ENCODE results near the gene CYSRT1.
A peak's percentile ranks its signal among the peaks of the same experiment; 100 is the strongest.

CYSRT1 gene

DNA sequence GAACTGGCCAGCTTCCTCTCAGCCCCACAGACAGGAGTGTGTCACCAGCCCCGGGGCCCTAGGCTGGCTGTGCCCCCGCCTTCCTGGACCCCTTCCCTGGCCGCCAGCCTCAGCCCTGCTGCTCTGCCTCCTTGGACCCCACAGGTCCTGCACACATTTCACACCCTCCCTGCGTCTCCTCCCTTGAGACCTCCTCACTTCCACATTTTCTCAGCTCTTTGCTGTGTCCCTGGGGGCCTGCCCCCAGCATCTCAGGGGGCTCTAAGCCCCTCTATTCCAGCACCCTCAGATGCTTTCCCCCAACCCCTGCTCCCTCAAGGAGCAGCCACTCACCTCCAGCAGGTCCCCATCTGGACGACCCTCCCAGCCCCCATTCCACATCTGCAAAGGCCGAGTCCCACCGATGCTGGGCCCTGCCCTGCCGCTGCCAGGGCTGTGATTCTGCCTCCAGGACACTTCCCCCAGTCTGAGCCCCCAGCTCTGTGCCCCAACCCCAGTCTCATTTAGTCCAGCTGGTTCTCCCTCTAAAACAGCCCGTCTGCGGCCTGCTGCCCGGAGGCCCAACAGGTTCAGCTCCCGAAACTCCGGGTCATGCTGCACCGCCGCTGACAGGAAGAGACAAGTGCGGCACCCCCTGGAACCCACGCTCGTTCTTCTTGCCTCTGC is 9.9 kb downstream of the CYSRT1 start:
- TF ChIP-seq, protein P1, sequence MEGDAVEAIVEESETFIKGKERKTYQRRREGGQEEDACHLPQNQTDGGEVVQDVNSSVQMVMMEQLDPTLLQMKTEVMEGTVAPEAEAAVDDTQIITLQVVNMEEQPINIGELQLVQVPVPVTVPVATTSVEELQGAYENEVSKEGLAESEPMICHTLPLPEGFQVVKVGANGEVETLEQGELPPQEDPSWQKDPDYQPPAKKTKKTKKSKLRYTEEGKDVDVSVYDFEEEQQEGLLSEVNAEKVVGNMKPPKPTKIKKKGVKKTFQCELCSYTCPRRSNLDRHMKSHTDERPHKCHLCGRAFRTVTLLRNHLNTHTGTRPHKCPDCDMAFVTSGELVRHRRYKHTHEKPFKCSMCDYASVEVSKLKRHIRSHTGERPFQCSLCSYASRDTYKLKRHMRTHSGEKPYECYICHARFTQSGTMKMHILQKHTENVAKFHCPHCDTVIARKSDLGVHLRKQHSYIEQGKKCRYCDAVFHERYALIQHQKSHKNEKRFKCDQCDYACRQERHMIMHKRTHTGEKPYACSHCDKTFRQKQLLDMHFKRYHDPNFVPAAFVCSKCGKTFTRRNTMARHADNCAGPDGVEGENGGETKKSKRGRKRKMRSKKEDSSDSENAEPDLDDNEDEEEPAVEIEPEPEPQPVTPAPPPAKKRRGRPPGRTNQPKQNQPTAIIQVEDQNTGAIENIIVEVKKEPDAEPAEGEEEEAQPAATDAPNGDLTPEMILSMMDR (IDR thresholded peaks at IDR 0.05; ENCODE audit: poor library complexity, severe bottlenecking), result no peak
- no peak for DNase-seq (ENCODE audit: low spot score)

DNA sequence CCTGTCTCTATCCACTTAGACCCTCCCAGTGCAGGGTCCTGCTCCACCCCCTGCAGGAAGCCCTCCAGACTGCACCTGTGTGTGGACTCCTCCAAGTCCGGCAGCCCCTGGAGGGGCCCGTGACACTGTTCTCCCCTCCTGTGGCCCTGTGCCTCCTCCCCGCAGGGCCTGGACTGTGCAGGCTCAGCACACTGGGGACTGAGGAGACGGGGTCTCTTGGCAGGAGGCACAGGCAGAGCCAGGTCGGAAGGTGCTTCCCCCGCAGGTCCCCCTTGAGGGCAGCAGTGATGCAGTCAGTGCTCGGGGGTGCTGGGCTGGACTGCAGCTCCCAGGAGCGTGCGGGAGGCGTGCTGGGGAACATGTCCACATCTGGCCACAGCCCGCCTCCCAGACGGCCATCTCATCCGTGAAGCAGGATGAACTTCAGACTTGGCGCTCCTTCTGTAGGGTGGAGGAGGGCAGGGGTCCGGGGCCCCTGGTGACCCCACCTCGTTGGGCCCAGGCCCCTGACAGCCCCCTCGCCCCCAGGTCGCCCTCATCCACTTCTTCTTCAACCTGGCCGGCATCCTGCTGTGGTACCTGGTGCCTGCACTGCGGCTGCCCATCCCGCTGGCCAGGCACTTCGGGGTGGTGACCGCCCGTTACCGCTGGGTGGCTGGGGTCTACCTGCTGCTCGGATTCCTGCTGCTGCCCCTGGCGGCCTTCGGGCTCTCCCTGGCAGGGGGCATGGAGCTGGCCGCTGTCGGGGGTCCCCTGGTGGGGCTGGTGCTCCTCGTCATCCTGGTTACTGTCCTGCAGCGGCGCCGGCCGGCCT is 10.7 kb downstream of the CYSRT1 start:
- peaks cover 4% of the 10 kb centered on the region for H3K27me3 ChIP-seq (ENCODE audit: insufficient read depth, poor library complexity, severe bottlenecking)
- no peaks in the 10 kb centered on the region for H3K9me3 ChIP-seq (ENCODE audit: severe bottlenecking)
- no peaks in the 10 kb centered on the region for H3K36me3 ChIP-seq (ENCODE audit: low read depth)
- TF ChIP-seq, protein P1 (IDR thresholded peaks at IDR 0.05; ENCODE audit: poor library complexity, severe bottlenecking), result no peak
- no peak for ATAC-seq (ENCODE audit: low read depth)
- no peak overlapping the region for H3K27ac ChIP-seq (ENCODE audit: poor library complexity, severe bottlenecking)
- DNase-seq (ENCODE audit: low spot score), result no peak
- no peaks in the 10 kb centered on the region for H3K4me1 ChIP-seq (ENCODE audit: insufficient read depth, poor library complexity, severe bottlenecking)
- H3K4me3 ChIP-seq (ENCODE audit: severe bottlenecking), result no peak overlapping the region

More for the DNA sequence above, 9.9 kb downstream of the CYSRT1 start:
- Histone ChIP-seq H3K27ac (ENCODE audit: poor library complexity, severe bottlenecking) (no peak overlapping the region), H3K9me3 (ENCODE audit: severe bottlenecking) (no peaks in the 10 kb centered on the region), H3K27me3 (ENCODE audit: insufficient read depth, poor library complexity, severe bottlenecking) (peaks cover 4% of the 10 kb centered on the region), H3K4me1 (ENCODE audit: insufficient read depth, poor library complexity, severe bottlenecking) (no peaks in the 10 kb centered on the region), H3K36me3 (ENCODE audit: low read depth) (no peaks in the 10 kb centered on the region), H3K4me3 (ENCODE audit: severe bottlenecking) (no peak overlapping the region)
- no peak for ATAC-seq (ENCODE audit: low read depth)

DNA sequence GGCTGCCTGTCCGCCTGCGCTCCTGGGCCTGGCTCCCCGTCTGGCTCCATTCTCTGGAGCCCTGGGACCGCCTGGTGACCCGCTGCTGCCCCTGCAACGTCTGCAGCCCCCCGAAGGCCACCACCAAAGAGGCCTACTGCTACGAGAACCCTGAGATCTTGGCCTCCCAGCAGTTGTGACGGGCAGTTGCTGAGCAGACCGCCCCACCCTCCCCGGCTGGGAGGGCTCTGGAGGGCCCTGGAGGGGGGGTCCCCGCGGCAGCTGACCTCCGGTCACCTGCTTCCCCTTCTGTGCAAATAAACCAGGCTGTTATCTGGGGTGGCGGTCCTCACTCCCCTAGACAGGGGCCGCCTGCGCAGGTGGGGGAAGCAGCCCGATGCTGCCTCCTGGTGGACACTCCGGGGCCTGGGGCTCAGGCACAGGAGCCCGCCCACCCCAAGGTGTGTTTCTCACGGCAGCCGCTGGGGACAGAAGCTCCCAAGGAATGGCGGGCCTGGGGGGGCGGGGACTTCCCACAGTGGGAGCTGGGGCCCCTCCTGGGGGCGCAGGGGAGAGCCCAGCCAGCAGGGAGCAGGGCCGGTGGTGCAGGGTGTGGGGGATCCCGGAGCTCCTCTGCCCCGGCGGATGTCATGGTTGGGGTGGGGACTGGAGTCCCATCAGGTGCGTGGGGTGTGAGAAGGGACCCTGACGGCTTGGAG is 11.4 kb downstream of the CYSRT1 start:
- H3K27ac ChIP-seq (ENCODE audit: poor library complexity, severe bottlenecking), result no peak overlapping the region
- DNase-seq (ENCODE audit: low spot score) (no peak), ATAC-seq (ENCODE audit: low read depth) (peak; percentile 37)
- peaks cover 4% of the 10 kb centered on the region for H3K27me3 ChIP-seq (ENCODE audit: insufficient read depth, poor library complexity, severe bottlenecking)
- no peak overlapping the region for H3K4me3 ChIP-seq (ENCODE audit: severe bottlenecking)
- TF ChIP-seq, protein P1 (IDR thresholded peaks at IDR 0.05; ENCODE audit: poor library complexity, severe bottlenecking), result peak; percentile 97
- H3K36me3 ChIP-seq (ENCODE audit: low read depth), result no peaks in the 10 kb centered on the region
- no peaks in the 10 kb centered on the region for H3K4me1 ChIP-seq (ENCODE audit: insufficient read depth, poor library complexity, severe bottlenecking)
- no peaks in the 10 kb centered on the region for H3K9me3 ChIP-seq (ENCODE audit: severe bottlenecking)

DNA sequence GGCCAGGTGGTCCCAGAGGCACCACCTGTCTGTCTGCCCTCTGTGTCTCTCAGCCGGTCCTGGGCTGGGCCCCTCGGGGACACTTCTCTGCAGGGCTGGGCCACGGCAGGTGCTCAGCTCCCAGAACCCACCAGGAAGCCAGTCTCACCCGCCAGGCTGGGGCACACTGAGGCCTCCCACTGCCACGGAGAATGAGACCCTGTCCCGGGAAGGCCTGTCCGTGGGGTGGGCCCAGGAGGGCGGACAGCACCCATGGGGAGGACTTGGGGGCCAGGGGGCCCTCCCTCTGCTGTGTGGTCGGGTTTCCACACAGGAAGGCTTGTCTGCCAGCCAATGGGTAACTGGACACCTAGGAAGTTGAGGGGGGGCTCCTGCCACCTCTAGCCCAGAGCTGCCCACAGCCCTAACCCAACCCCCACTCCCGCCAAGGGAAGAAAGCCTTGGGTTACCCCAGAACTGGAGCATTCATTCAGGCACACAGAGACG is 12.0 kb downstream of the CYSRT1 start:
- Histone ChIP-seq H3K4me1 (ENCODE audit: insufficient read depth, poor library complexity, severe bottlenecking) (no peaks in the 10 kb centered on the region), H3K4me3 (ENCODE audit: severe bottlenecking) (no peak overlapping the region), H3K9me3 (ENCODE audit: severe bottlenecking) (no peaks in the 10 kb centered on the region), H3K27ac (ENCODE audit: poor library complexity, severe bottlenecking) (no peak overlapping the region), H3K27me3 (ENCODE audit: insufficient read depth, poor library complexity, severe bottlenecking) (peaks cover 4% of the 10 kb centered on the region), H3K36me3 (ENCODE audit: low read depth) (peaks cover 5% of the 10 kb centered on the region)
- ATAC-seq (ENCODE audit: low read depth) (no peak), DNase-seq (ENCODE audit: low spot score) (no peak)
- TF ChIP-seq, protein P1 (IDR thresholded peaks at IDR 0.05; ENCODE audit: poor library complexity, severe bottlenecking), result no peak
